HEK293T (cell line): ENCODE measurements around the gene PRELID3B.

Experiments
- BHLHE40 ChIP-seq: fragments of 450-650 bp; IDR thresholded peaks from 2 replicates; pipeline ENCODE4 v1.6.1; 2016; ENCODE audit warnings: mild to moderate bottlenecking, moderate library complexity, borderline replicate concordance
- CTBP1 ChIP-seq: fragments of 450-650 bp; IDR thresholded peaks from 2 replicates; pipeline ENCODE4 v1.6.1; 2016; ENCODE audit warnings: borderline replicate concordance
- ELF4 ChIP-seq: fragments of 450-650 bp; IDR thresholded peaks from 2 replicates; pipeline ENCODE4 v1.6.1; 2017; ENCODE audit warnings: antibody characterized with exemption
- FOXA1 ChIP-seq: fragments of 450-650 bp; IDR thresholded peaks from 2 replicates; pipeline ENCODE4 v1.6.1; 2016; ENCODE audit warnings: mild to moderate bottlenecking
- FOXK2 ChIP-seq: fragments of 450-650 bp; IDR thresholded peaks from 2 replicates; pipeline ENCODE4 v1.6.1; 2016; ENCODE audit warnings: mild to moderate bottlenecking
- FOXM1 ChIP-seq: fragments of 450-650 bp; IDR thresholded peaks from 2 replicates; pipeline ENCODE4 v1.6.1; 2017; ENCODE audit warnings: mild to moderate bottlenecking, borderline replicate concordance
- HDGF ChIP-seq: fragments of 450-650 bp; IDR thresholded peaks from 2 replicates; pipeline ENCODE4 v1.6.1; 2017; ENCODE audit warnings: antibody characterized with exemption, borderline replicate concordance
- L3MBTL2 ChIP-seq: fragments of 450-650 bp; conservative IDR thresholded peaks from 2 replicates; pipeline ENCODE4 v1.6.1; 2016; ENCODE audit warnings: mild to moderate bottlenecking
- LEF1 ChIP-seq: fragments of 450-650 bp; IDR thresholded peaks from 2 replicates; pipeline ENCODE4 v1.6.1; 2017; ENCODE audit warnings: mild to moderate bottlenecking, borderline replicate concordance
- NFRKB ChIP-seq: fragments of 450-650 bp; IDR thresholded peaks from 2 replicates; pipeline ENCODE4 v1.6.1; 2016; ENCODE audit warnings: mild to moderate bottlenecking, moderate library complexity
- SP1 ChIP-seq: fragments of 450-650 bp; IDR thresholded peaks from 2 replicates; pipeline ENCODE4 v1.6.1; 2017
- SUZ12 ChIP-seq: fragments of 450-650 bp; IDR thresholded peaks from 2 replicates; pipeline ENCODE4 v1.6.1; 2016; ENCODE audit warnings: mild to moderate bottlenecking
- TARDBP ChIP-seq: fragments of 450-650 bp; IDR thresholded peaks from 2 replicates; pipeline ENCODE4 v1.6.1; 2016

DNA sequence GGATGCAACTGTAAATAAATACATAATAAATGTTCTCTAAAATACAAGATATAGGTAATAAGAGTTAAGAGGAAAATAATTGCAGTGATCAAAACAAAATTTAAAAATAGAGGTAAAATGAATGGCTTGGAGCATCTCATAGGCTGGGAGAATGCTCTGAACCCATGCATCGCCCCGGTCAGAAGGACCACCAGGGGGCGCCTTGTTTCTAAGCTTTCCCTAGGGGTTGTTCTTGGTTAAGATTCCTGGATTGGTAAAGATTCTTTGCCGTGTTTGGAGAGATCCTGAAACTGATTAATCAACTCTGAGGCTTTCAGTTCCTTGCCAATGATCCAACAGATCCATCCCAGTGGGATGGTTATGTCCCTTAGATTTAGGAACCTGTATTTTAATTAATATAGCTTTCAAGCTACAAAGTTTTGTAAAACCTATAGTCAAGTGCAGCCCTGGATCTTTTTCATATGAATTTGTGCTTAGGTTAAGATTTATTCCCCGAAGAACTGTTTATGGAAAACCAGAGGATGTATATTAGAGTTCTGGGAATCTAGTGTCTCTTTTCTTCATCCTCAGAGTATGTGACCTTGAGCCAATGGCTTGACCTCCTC, 45.3 kb upstream of the PRELID3B start:
- TF ChIP-seq TARDBP (no peak), BHLHE40 (no peak), SUZ12 (no peak), ELF4 (no peak), CTBP1 (no peak), NFRKB (no peak), FOXM1 (no peak), HDGF (no peak), LEF1 (no peak), FOXK2 (no peak), SP1 (no peak), FOXA1 (no peak), L3MBTL2 (no peak)
